ENCODE results near the gene EML6. TPM values are rescaled to one million over a fixed set of nuclear protein-coding genes. Genes with fewer than 3 reads are reported as not detected.

The EML6 gene
- total and polyA plus RNA-seq, 2 of the 13 experiments (the other 11 are each of a cell fraction or from before 2014, with no cell fraction given), result 17.2 to 32.4 TPM

DNA sequence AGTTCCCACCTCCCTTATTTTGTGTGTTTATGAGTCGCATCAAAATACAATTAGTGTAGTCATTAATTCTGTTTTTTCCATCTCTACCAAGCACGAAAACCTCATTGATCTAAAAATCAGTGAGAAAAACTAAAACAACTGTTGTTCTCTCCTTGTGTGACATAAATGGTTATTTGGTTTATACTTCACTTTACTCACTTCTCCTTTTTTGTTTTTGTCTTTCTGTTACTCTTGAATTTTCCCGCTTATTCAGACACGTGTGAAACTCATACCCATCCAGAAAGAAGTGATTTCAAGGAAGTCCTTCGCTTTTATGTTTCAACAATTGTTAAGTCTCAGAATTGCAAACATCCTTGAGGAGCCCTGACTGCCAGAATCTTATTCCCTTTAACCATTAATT, 121.6 kb downstream of the EML6 start:
- Histone ChIP-seq H3K36me3 (replicated peaks in 1 of 2; ENCODE audit: control insufficient read depth in 1 of 2, insufficient read depth in 2 of 2, low read length in 2 of 2) (0 out of 5 replicates have a peak, but pooled peaks cover 1 to 3% of the 10 kb centered on the region in 2 experiments), H4K20me1 (ENCODE audit: insufficient read depth, low read length) (no peaks in the 10 kb centered on the region), H3K27me3 (ENCODE audit: control insufficient read depth in 1 of 2, insufficient read depth in 2 of 2, low read length in 2 of 2) (no peaks in the 10 kb centered on the region), H3K4me3 (replicated peaks in 1 of 3; ENCODE audit: insufficient read depth in 1 of 3, low read depth in 2 of 3, low read length in 3 of 3) (no peak overlapping the region), H3K4me2 (ENCODE audit: low read depth, low read length) (no peak overlapping the region), H3K9me3 (ENCODE audit: low read length) (no peaks in the 10 kb centered on the region), H3K27ac (ENCODE audit: extremely low read length, insufficient read depth, low read length) (no peak overlapping the region), H3K4me1 (ENCODE audit: insufficient read depth, low read length) (no peaks in the 10 kb centered on the region), H2AFZ (ENCODE audit: low read length) (no peak overlapping the region), H3K79me2 (ENCODE audit: insufficient read depth, low read length) (no peaks in the 10 kb centered on the region), H3K9ac (ENCODE audit: insufficient read depth, low read depth, low read length) (no peak overlapping the region)
- ChIA-PET CTCF (ENCODE audit: low intra/inter-chr PET ratio, low total read pairs) (no interaction called here), POLR2A (no interaction called here)
- no peak for FAIRE-seq
- BruUV-seq (replicated peaks), result no TSS peak
- no peak for DNase-seq (ENCODE audit: low spot score)
- ATAC-seq, result no peak
- in situ Hi-C loops (cut with HindIII; ENCODE audit: extremely low pct_ligation_motif_present, low pct_unique_long_range_greater_than_20kb), result no loop called here
- intact Hi-C loops (cut with micrococcal nuclease; ENCODE audit: unreplicated experiment), result no loop called here
- 79% methylated on average over 5 of the region's 5 CpGs for WGBS (ENCODE audit: low lambda C conversion rate)
- TF ChIP-seq ZNF83 (CRISPR knock-in tag; IDR thresholded peaks at IDR 0.05; ENCODE audit: borderline replicate concordance), result no peak
- TF ChIP-seq, protein P1, sequence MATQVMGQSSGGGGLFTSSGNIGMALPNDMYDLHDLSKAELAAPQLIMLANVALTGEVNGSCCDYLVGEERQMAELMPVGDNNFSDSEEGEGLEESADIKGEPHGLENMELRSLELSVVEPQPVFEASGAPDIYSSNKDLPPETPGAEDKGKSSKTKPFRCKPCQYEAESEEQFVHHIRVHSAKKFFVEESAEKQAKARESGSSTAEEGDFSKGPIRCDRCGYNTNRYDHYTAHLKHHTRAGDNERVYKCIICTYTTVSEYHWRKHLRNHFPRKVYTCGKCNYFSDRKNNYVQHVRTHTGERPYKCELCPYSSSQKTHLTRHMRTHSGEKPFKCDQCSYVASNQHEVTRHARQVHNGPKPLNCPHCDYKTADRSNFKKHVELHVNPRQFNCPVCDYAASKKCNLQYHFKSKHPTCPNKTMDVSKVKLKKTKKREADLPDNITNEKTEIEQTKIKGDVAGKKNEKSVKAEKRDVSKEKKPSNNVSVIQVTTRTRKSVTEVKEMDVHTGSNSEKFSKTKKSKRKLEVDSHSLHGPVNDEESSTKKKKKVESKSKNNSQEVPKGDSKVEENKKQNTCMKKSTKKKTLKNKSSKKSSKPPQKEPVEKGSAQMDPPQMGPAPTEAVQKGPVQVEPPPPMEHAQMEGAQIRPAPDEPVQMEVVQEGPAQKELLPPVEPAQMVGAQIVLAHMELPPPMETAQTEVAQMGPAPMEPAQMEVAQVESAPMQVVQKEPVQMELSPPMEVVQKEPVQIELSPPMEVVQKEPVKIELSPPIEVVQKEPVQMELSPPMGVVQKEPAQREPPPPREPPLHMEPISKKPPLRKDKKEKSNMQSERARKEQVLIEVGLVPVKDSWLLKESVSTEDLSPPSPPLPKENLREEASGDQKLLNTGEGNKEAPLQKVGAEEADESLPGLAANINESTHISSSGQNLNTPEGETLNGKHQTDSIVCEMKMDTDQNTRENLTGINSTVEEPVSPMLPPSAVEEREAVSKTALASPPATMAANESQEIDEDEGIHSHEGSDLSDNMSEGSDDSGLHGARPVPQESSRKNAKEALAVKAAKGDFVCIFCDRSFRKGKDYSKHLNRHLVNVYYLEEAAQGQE (IDR thresholded peaks at IDR 0.05; ENCODE audit: borderline replicate concordance in 1 of 2, low read depth in 1 of 2, low read length in 2 of 2), result no peak
- TF ChIP-seq ONECUT2 (CRISPR knock-in tag; IDR thresholded peaks at IDR 0.05), result no peak
- no peak for TF ChIP-seq FIP1L1 (IDR thresholded peaks at IDR 0.05; ENCODE audit: borderline replicate concordance, insufficient read depth, low read depth, low read length)
- TF ChIP-seq ZNF329 (CRISPR knock-in tag; IDR thresholded peaks at IDR 0.05; ENCODE audit: low read depth), result no peak
- TF ChIP-seq NFKBIZ (CRISPR knock-in tag; IDR thresholded peaks at IDR 0.05), result no peak
- TF ChIP-seq NCOA5 (CRISPR knock-in tag; IDR thresholded peaks at IDR 0.05), result no peak
- TF ChIP-seq, protein P2, sequence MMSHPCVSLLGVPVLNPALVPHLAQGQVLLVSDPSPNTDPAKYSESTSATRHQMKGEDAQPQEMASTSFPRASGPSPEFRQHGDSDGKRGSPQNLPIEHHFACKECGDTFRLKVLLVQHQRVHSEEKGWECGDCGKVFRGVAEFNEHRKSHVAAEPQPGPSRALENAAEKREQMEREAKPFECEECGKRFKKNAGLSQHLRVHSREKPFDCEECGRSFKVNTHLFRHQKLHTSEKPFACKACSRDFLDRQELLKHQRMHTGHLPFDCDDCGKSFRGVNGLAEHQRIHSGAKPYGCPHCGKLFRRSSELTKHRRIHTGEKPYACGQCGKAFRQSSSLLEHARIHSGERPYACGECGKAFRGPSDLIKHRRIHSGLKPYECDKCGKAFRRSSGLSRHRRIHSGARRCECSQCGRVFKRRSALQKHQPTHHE (CRISPR knock-in tag; IDR thresholded peaks at IDR 0.05; ENCODE audit: borderline replicate concordance), result no peak
- no peak for TF ChIP-seq ZNF724P (CRISPR knock-in tag; IDR thresholded peaks at IDR 0.05; ENCODE audit: borderline replicate concordance)
- TF ChIP-seq PHF8 (CRISPR knock-in tag; IDR thresholded peaks at IDR 0.05), result no peak
- no peak for TF ChIP-seq ZNF543 (CRISPR knock-in tag; IDR thresholded peaks at IDR 0.05)
- TF ChIP-seq SAP130 (CRISPR knock-in tag; IDR thresholded peaks at IDR 0.05; ENCODE audit: low read depth), result no peak
- TF ChIP-seq, protein P3, sequence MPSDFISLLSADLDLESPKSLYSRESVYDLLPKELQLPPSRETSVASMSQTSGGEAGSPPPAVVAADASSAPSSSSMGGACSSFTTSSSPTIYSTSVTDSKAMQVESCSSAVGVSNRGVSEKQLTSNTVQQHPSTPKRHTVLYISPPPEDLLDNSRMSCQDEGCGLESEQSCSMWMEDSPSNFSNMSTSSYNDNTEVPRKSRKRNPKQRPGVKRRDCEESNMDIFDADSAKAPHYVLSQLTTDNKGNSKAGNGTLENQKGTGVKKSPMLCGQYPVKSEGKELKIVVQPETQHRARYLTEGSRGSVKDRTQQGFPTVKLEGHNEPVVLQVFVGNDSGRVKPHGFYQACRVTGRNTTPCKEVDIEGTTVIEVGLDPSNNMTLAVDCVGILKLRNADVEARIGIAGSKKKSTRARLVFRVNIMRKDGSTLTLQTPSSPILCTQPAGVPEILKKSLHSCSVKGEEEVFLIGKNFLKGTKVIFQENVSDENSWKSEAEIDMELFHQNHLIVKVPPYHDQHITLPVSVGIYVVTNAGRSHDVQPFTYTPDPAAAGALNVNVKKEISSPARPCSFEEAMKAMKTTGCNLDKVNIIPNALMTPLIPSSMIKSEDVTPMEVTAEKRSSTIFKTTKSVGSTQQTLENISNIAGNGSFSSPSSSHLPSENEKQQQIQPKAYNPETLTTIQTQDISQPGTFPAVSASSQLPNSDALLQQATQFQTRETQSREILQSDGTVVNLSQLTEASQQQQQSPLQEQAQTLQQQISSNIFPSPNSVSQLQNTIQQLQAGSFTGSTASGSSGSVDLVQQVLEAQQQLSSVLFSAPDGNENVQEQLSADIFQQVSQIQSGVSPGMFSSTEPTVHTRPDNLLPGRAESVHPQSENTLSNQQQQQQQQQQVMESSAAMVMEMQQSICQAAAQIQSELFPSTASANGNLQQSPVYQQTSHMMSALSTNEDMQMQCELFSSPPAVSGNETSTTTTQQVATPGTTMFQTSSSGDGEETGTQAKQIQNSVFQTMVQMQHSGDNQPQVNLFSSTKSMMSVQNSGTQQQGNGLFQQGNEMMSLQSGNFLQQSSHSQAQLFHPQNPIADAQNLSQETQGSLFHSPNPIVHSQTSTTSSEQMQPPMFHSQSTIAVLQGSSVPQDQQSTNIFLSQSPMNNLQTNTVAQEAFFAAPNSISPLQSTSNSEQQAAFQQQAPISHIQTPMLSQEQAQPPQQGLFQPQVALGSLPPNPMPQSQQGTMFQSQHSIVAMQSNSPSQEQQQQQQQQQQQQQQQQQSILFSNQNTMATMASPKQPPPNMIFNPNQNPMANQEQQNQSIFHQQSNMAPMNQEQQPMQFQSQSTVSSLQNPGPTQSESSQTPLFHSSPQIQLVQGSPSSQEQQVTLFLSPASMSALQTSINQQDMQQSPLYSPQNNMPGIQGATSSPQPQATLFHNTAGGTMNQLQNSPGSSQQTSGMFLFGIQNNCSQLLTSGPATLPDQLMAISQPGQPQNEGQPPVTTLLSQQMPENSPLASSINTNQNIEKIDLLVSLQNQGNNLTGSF (CRISPR knock-in tag; IDR thresholded peaks at IDR 0.05), result no peak
- TF ChIP-seq, protein P4, sequence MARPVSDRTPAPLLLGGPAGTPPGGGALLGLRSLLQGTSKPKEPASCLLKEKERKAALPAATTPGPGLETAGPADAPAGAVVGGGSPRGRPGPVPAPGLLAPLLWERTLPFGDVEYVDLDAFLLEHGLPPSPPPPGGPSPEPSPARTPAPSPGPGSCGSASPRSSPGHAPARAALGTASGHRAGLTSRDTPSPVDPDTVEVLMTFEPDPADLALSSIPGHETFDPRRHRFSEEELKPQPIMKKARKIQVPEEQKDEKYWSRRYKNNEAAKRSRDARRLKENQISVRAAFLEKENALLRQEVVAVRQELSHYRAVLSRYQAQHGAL (CRISPR knock-in tag; IDR thresholded peaks at IDR 0.05; ENCODE audit: not compliant biosample characterization), result no peak
- TF ChIP-seq ZNF761 (CRISPR knock-in tag; conservative IDR thresholded peaks at IDR 0.05), result no peak
